ENCODE measurements around the gene CEP44. TPM values are rescaled to one million over a fixed set of nuclear protein-coding genes. Genes with fewer than 3 reads are reported as not detected.

Gene CEP44
- total RNA-seq, 1 donor from 2014 or later: 17.8 TPM

DNA sequence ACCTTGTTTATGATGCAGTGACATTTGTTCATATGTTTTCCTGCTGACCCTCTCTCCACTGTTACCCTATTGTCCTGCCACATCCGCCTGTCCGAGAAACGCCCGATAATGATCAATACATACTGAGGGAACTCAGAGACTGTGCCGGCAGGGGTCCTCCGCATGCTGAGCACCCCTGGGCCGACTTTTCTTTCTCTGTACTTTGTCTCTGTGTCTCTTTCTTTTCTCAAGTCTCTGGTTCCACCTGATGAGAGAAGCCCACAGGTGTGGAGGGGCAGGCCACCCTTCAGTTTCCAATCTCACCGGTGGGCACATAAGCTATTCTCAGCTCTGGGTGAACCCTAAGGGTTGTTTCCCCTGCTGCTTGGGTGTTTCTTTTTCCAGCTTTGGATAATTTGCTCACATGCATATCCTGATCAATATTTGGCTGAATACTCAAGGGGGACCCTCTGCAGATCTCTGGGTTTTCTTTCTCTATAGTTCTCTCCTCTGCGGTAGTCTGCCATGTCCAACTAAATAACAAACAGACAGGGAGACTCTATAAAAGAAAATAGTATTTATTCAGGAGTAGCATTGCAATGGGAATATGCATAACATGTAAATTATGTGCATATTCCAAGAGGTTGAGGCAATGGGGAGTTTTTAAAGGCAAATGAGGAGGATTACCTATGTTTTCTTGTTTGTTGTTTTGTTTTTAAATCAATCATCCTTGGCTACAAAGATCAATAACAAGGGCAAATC is 97.2 kb downstream of the CEP44 start:
- TF ChIP-seq, protein P1, sequence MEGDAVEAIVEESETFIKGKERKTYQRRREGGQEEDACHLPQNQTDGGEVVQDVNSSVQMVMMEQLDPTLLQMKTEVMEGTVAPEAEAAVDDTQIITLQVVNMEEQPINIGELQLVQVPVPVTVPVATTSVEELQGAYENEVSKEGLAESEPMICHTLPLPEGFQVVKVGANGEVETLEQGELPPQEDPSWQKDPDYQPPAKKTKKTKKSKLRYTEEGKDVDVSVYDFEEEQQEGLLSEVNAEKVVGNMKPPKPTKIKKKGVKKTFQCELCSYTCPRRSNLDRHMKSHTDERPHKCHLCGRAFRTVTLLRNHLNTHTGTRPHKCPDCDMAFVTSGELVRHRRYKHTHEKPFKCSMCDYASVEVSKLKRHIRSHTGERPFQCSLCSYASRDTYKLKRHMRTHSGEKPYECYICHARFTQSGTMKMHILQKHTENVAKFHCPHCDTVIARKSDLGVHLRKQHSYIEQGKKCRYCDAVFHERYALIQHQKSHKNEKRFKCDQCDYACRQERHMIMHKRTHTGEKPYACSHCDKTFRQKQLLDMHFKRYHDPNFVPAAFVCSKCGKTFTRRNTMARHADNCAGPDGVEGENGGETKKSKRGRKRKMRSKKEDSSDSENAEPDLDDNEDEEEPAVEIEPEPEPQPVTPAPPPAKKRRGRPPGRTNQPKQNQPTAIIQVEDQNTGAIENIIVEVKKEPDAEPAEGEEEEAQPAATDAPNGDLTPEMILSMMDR (conservative IDR thresholded peaks at IDR 0.05; ENCODE audit: low read depth, low read length): no peak
- DNase-seq (ENCODE audit: low read depth): no peak
- no peak overlapping the region for H3K4me3 ChIP-seq (ENCODE audit: low read depth, low read length)

DNA sequence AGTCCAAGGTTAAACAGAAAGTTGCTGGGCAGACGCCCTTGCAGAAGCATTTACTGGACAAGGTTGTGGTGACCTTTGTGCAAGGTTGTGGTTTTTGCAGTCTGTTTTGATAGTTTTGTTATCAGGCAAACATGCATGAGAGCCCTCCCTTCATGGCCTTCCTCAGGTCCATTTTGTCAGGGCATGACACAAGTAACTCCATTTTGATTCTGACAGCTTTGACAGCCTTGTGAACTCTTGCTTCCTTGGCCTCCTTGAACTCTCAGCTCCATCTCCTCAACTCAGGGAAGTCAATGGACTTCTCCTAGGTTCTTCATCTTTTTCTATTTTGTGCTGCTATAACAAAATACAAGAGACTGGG is 97.7 kb downstream of the CEP44 start:
- no peak overlapping the region for H3K4me3 ChIP-seq (ENCODE audit: low read depth, low read length)
- no peak for DNase-seq (ENCODE audit: low read depth)
- TF ChIP-seq, protein P1 (conservative IDR thresholded peaks at IDR 0.05; ENCODE audit: low read depth, low read length): no peak

Other genes with a start within 250 kb of the CEP44 start
- gene FBXO8, start 244 bp upstream of the CEP44 start, total RNA-seq: 12.9 and 14.7 TPM in 2 replicates
- 2.8 and 3.8 TPM in 2 replicates for gene HPGD, start 238.6 kb downstream of the CEP44 start, total RNA-seq

Measured in epithelial cell of proximal tubule (primary cell).